K562 (cell line): ENCODE data around the gene ELF1. TPM values are rescaled to one million over a fixed set of nuclear protein-coding genes. Genes with fewer than 3 reads are reported as not detected.

Experiments used
- ATAC-seq: fragments of 200-7000 bp; cut with Tn5 transposase; 3 replicates; pipeline ENCODE4 v1.9.1; 2020; ENCODE audit warnings: moderate library complexity
- BruUV-seq: library from RNA; stranded (reverse); fragments of 400-500 nt; replicated peaks from 2 replicates; lab custom pipeline; 2021; lab: Mats Ljungman, UMichigan
- CTCF ChIA-PET: fragments of 300-600 bp; formaldehyde crosslinking; extraction: SDS; loops from one replicate; lab custom pipeline; 2021; ENCODE audit warnings: low intra/inter-chr PET ratio; lab: Yijun Ruan, JAX
- POLR2A ChIA-PET: fragments of 300-600, 350-650 bp; sonication (Branson Sonifier 250); formaldehyde crosslinking; extraction: SDS; loops from one replicate; lab custom pipeline; 2021; ENCODE audit warnings: antibody characterized with exemption, inconsistent platforms; lab: Yijun Ruan, JAX
- DNase-seq, 4 experiments: peaks; one replicate each; pipeline versions ENCODE4 v3.0.0 to v3.0.0-alpha.2; 2011 to 2018; ENCODE audit warnings: low spot score in 3 of 4, mixed read lengths in 3 of 4; ENCODE audit errors: extremely low read depth in 1 of 4
- FAIRE-seq: peaks from 2 replicates; lab custom pipeline; 2011; peaks lifted over from hg19 to GRCh38; lab: Jason Lieb, UNC
- H2AFZ ChIP-seq: 2 replicates; pipeline ENCODE4 v1.6.0; 2011; ENCODE audit warnings: low read depth, low read length, control low read depth, inconsistent platforms
- H3K27ac ChIP-seq: fragments of 200-600 bp; 3 replicates; pipeline ENCODE4 v1.8.0; 2011; ENCODE audit warnings: low read depth, mild to moderate bottlenecking, control low read depth, inconsistent platforms, low read length, moderate library complexity, mixed read lengths; ENCODE audit errors: extremely low read depth
- H3K27me3 ChIP-seq, 2 experiments: fragments of 300-600 bp in 1 of 2; 2 replicates in 1 of 2; 3 replicates in 1 of 2; pipeline versions ENCODE4 v1.6.0 to v1.8.0; 2011; ENCODE audit warnings: inconsistent platforms in 2 of 2, low read length in 2 of 2, mild to moderate bottlenecking in 1 of 2, mixed read lengths in 1 of 2, moderate library complexity in 1 of 2; ENCODE audit not compliant: control insufficient read depth in 2 of 2, insufficient read depth in 2 of 2
- H3K36me3 ChIP-seq: fragments of 300-600 bp; 3 replicates; pipeline ENCODE4 v1.8.0; 2011; ENCODE audit warnings: mild to moderate bottlenecking, low read length, inconsistent platforms; ENCODE audit not compliant: control insufficient read depth, insufficient read depth
- H3K4me1 ChIP-seq, 2 experiments: fragments of 200-600 bp in 1 of 2; replicated peaks in 1 of 2; 2 replicates in 1 of 2; 3 replicates in 1 of 2; pipeline versions ENCODE4 v1.5.1 to v1.8.0; 2011; ENCODE audit warnings: inconsistent platforms in 2 of 2, low read length in 2 of 2, mild to moderate bottlenecking in 1 of 2, mixed read lengths in 1 of 2, moderate library complexity in 1 of 2; ENCODE audit not compliant: control insufficient read depth in 2 of 2, insufficient read depth in 2 of 2
- H3K4me2 ChIP-seq: 2 replicates; pipeline ENCODE4 v1.6.1; 2011; ENCODE audit warnings: low read length, control low read depth, inconsistent platforms, mixed read lengths; ENCODE audit not compliant: insufficient read depth
- H3K4me3 ChIP-seq: fragments of 200-600 bp; sonication (generic), shearing (Covaris generic); 2 replicates; pipeline ENCODE4 v1.5.1; 2016; ENCODE audit warnings: control low read depth, inconsistent platforms
- H3K79me2 ChIP-seq: fragments of 200-600 bp; 3 replicates; pipeline ENCODE4 v1.8.0; 2011; ENCODE audit warnings: low read length, inconsistent platforms; ENCODE audit not compliant: control insufficient read depth, insufficient read depth
- H3K9ac ChIP-seq, 2 experiments: 2 replicates each; pipeline versions ENCODE4 v1.6.0 to v1.6.1; 2011; ENCODE audit warnings: low read depth in 2 of 2, low read length in 2 of 2, control low read depth in 1 of 2, inconsistent platforms in 1 of 2, mild to moderate bottlenecking in 1 of 2, mixed read lengths in 1 of 2; ENCODE audit not compliant: insufficient read depth in 1 of 2
- H3K9me1 ChIP-seq: one replicate; pipeline ENCODE4 v1.6.0; 2011; ENCODE audit warnings: inconsistent platforms, mild to moderate bottlenecking, low read length, moderate library complexity; ENCODE audit not compliant: control insufficient read depth, insufficient read depth
- H3K9me3 ChIP-seq: replicated peaks from 2 replicates; pipeline ENCODE4 v1.5.1; 2011; ENCODE audit warnings: low read depth, low read length, inconsistent platforms; ENCODE audit not compliant: control insufficient read depth, insufficient read depth
- H4K20me1 ChIP-seq: replicated peaks from 2 replicates; pipeline ENCODE4 v1.6.1; 2011; ENCODE audit warnings: low read length, inconsistent platforms, mixed read lengths; ENCODE audit not compliant: control insufficient read depth, insufficient read depth
- CC2D1A ChIP-seq: fragments of 450-650 bp; IDR thresholded peaks from 2 replicates; pipeline ENCODE4 v1.6.1; 2017; ENCODE audit warnings: mild to moderate bottlenecking
- FUS ChIP-seq: fragments of 200-400 bp; formaldehyde crosslinking; optimal IDR thresholded peaks from 2 replicates; pipeline ENCODE3; 2017; ENCODE audit warnings: low read depth, low read length
- HNRNPK ChIP-seq: fragments of 200-400 bp; formaldehyde crosslinking; IDR thresholded peaks from one replicate; pipeline ENCODE4 v1.6.1; 2018; ENCODE audit warnings: mild to moderate bottlenecking, low read depth, low read length; ENCODE audit not compliant: poor library complexity, severe bottlenecking
- SREBF2 ChIP-seq: sonication (generic); formaldehyde crosslinking; IDR thresholded peaks from 2 replicates; pipeline ENCODE4 v1.4.0; 2020; ENCODE audit warnings: mild to moderate bottlenecking, missing genetic modification reagents
- ZNF197 ChIP-seq: fragments of 200-800 bp; sonication (Bioruptor generic); IDR thresholded peaks from 2 replicates; pipeline ENCODE4 v1.6.1; 2016; ENCODE audit warnings: low read depth, missing genetic modification characterization, missing compliant biosample characterization
- ZNF398 ChIP-seq: fragments of 250-450 bp; sonication (Bioruptor Pico); IDR thresholded peaks from 2 replicates; pipeline ENCODE4 v1.8.0; 2021; ENCODE audit warnings: moderate library complexity, mild to moderate bottlenecking, inconsistent platforms
- ZNF586 ChIP-seq: fragments of 450-650 bp; formaldehyde crosslinking; conservative IDR thresholded peaks from 2 replicates; pipeline ENCODE4 v1.4.0; 2020; ENCODE audit warnings: mild to moderate bottlenecking, moderate library complexity
- WGBS: fragments of 100-300 bp; shearing (Covaris generic); methylation state at CpG from one replicate; pipeline ENCODE4 v1.1.6; 2016; ENCODE audit warnings: low coverage, mixed read lengths; ENCODE audit not compliant: insufficient coverage; ENCODE audit errors: missing lambda C conversion rate; 5-methylcytosine and 5-hydroxymethylcytosine counted together
- in situ Hi-C: fragments of 300-500 bp; cut with MboI; formaldehyde crosslinking; loops from 4 replicates; pipeline ENCODE4 v1.15.0; 2018; ENCODE audit warnings: inconsistent platforms, mixed read lengths
- intact Hi-C: fragments of 100-400 bp; cut with micrococcal nuclease; formaldehyde crosslinking; loops from 2 replicates; pipeline ENCODE4 v1.14.2; 2022
- polyA plus RNA-seq, 8 experiments: library from polyadenylated mRNA; depleted of rRNA in 4 of 8; stranded (reverse) in 5 of 8; unstranded in 3 of 8; fragments of >200 nt; fragmentation: Nextera tagmentation in 2 of 8; fragmentation: Illumina TruSeq in 1 of 8; extraction: Ambion mirVana in 2 of 8; extraction: Trizol in 1 of 8; gene quantifications; 2 replicates each; pipeline versions ENCODE4 v1.2.1 to v1.2.3, GENCODE V29; 2011 to 2014; ENCODE audit warnings: inconsistent platforms in 1 of 8, missing spikeins in 1 of 8
- total RNA-seq, 7 experiments: library from RNA; depleted of rRNA in 6 of 7; stranded (reverse); fragments of >200 nt in 6 of 7; fragmentation: Illumina TruSeq in 2 of 7; extraction: Trizol in 2 of 7; gene quantifications; 2 replicates each; pipeline versions ENCODE4 v1.2.1 to v1.2.3, GENCODE V29; 2011 to 2021; ENCODE audit warnings: low replicate concordance in 1 of 7
- TF ChIP-seq, protein P1 (sequence below): sonication (generic); formaldehyde crosslinking; IDR thresholded peaks from 2 replicates; pipeline ENCODE4 v1.8.0; 2022; ENCODE audit warnings: mild to moderate bottlenecking, low read depth, missing genetic modification reagents
- TF ChIP-seq, protein P2 (sequence below): sonication (generic); formaldehyde crosslinking; IDR thresholded peaks from 2 replicates; pipeline ENCODE4 v1.8.1; 2023; ENCODE audit warnings: mild to moderate bottlenecking, missing genetic modification reagents

Gene ELF1
- total and polyA plus RNA-seq, 9 of the 15 experiments (the other 6 are each of a cell fraction or from before 2014, with no cell fraction given), result 24.7 to 54.4 (median 33.4) TPM

DNA sequence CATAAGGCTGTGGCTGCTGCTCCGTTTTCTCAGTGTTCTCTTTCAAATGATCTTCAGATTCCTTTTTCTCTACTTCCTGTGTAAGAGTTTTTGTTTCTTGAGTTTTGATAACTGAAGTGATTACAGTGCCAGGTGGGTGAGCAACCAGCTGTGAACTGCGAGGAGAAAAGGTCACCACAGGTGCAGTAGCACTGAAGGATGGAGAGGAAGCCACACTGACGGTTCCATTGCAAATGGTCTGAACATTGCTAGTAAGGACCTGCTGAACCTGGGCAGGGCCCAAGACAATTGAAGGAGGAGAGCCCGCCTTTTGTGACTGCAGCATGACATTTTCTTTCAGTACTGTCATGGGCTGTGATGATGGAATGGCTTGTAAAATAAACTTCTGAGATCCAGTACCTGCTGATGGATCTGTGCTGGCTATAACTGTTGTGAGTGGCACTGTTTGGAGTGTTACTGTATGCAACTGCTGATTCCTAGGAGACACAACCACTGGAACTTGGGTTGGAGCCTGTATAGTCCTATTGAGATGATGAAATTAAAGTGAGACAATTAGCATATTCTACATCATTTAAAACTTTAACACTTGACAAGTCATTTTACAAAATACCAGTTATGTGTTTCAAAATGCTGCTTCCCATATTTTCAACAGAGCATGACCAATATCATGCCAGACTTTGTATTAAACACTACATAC, 85.5 kb downstream of the ELF1 start:
- no peaks in the 10 kb centered on the region for H3K4me1 ChIP-seq
- H3K79me2 ChIP-seq, result no peaks in the 10 kb centered on the region; the same call in 2 of the 3 replicates
- in situ Hi-C loops, result no loop called here
- no peaks in the 10 kb centered on the region for H3K27me3 ChIP-seq
- no peak overlapping the region for H3K9ac ChIP-seq
- TF ChIP-seq SREBF2 (CRISPR knock-in tag) (no peak), ZNF586 (CRISPR knock-in tag) (no peak), HNRNPK (no peak), ZNF197 (CRISPR knock-in tag) (no peak), FUS (no peak), ZNF398 (CRISPR knock-in tag) (no peak), CC2D1A (no peak)
- TF ChIP-seq, protein P1, sequence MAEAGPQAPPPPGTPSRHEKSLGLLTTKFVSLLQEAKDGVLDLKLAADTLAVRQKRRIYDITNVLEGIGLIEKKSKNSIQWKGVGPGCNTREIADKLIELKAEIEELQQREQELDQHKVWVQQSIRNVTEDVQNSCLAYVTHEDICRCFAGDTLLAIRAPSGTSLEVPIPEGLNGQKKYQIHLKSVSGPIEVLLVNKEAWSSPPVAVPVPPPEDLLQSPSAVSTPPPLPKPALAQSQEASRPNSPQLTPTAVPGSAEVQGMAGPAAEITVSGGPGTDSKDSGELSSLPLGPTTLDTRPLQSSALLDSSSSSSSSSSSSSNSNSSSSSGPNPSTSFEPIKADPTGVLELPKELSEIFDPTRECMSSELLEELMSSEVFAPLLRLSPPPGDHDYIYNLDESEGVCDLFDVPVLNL (CRISPR knock-in tag), result no peak
- TF ChIP-seq, protein P2, sequence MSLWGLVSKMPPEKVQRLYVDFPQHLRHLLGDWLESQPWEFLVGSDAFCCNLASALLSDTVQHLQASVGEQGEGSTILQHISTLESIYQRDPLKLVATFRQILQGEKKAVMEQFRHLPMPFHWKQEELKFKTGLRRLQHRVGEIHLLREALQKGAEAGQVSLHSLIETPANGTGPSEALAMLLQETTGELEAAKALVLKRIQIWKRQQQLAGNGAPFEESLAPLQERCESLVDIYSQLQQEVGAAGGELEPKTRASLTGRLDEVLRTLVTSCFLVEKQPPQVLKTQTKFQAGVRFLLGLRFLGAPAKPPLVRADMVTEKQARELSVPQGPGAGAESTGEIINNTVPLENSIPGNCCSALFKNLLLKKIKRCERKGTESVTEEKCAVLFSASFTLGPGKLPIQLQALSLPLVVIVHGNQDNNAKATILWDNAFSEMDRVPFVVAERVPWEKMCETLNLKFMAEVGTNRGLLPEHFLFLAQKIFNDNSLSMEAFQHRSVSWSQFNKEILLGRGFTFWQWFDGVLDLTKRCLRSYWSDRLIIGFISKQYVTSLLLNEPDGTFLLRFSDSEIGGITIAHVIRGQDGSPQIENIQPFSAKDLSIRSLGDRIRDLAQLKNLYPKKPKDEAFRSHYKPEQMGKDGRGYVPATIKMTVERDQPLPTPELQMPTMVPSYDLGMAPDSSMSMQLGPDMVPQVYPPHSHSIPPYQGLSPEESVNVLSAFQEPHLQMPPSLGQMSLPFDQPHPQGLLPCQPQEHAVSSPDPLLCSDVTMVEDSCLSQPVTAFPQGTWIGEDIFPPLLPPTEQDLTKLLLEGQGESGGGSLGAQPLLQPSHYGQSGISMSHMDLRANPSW (CRISPR knock-in tag), result no peak
- POLR2A ChIA-PET, result no interaction called here
- no peak overlapping the region for H2AFZ ChIP-seq
- no peaks in the 10 kb centered on the region for H4K20me1 ChIP-seq
- TSS peak; percentile 7 for BruUV-seq
- H3K4me3 ChIP-seq, result no peak overlapping the region
- peaks cover 61% of the 10 kb centered on the region for H3K36me3 ChIP-seq
- CTCF ChIA-PET, result no interaction called here
- no peak for FAIRE-seq
- no peak; the same call in 2 of the 3 replicates for ATAC-seq
- no peaks in the 10 kb centered on the region for H3K9me1 ChIP-seq
- H3K27ac ChIP-seq, result no peak overlapping the region
- DNase-seq, result no peak
- H3K4me2 ChIP-seq, result no peak overlapping the region
- intact Hi-C loops, result no loop called here
- 90% methylated on average over 3 of the region's 4 CpGs for WGBS
- H3K9me3 ChIP-seq, result no peaks in the 10 kb centered on the region
